Chondrocyte (in vitro differentiated cells): ENCODE measurements around the gene MACROD2. TPM values are rescaled to one million over a fixed set of nuclear protein-coding genes. Genes with fewer than 3 reads are reported as not detected.
"Not testable (repeated sequence)": the region's sequence is repeated elsewhere in the genome, so short reads cannot be mapped to it uniquely, and the experiment has no call there.

ENCODE experiments used
- DNase-seq: peaks from one replicate; pipeline ENCODE4 v3.0.0; 2021; ENCODE audit warnings: mixed read lengths, low spot score
- H3K27ac Mint-ChIP-seq: one replicate; pipeline ENCODE4 v1.8.0; 2021; ENCODE audit warnings: mild to moderate bottlenecking, moderate library complexity, mixed read lengths; ENCODE audit not compliant: unreplicated experiment
- H3K27me3 Mint-ChIP-seq: 2 replicates; pipeline ENCODE4 v1.8.0; 2021; ENCODE audit warnings: low read depth, mixed read lengths
- H3K36me3 Mint-ChIP-seq: 2 replicates; pipeline ENCODE4 v1.8.0; 2021; ENCODE audit warnings: low read depth, mixed read lengths
- H3K4me1 Mint-ChIP-seq: 2 replicates; pipeline ENCODE4 v1.8.0; 2021; ENCODE audit warnings: low read depth, mild to moderate bottlenecking, mixed read lengths
- H3K4me3 Mint-ChIP-seq: one replicate; pipeline ENCODE4 v1.8.0; 2021; ENCODE audit warnings: mild to moderate bottlenecking, moderate library complexity, mixed read lengths; ENCODE audit not compliant: unreplicated experiment
- H3K9me3 Mint-ChIP-seq: 2 replicates; pipeline ENCODE4 v1.8.0; 2021; ENCODE audit warnings: low read depth, mixed read lengths
- CTCF ChIP-seq: fragments of 200-600 bp; sonication (generic); IDR thresholded peaks from 2 replicates; pipeline ENCODE4 v1.5.0; 2021; ENCODE audit warnings: antibody characterized with exemption, mild to moderate bottlenecking, moderate library complexity
- total RNA-seq: library from RNA; stranded (reverse); gene quantifications from 3 replicates; pipeline ENCODE4 v1.2.1, GENCODE V29; 2021

Gene MACROD2
- total RNA-seq, 1 donor from 2014 or later: 3.2 TPM

- H3K36me3 Mint-ChIP-seq: no peaks in the 10 kb centered on the region
- no peak overlapping the region for H3K4me3 Mint-ChIP-seq
Measured at GRCh38 chr20:14214046-14214445, 218.7 kb downstream of the MACROD2 start.

GRCh38 chr20:14215880-14216279, 220.6 kb downstream of the MACROD2 start:
- H3K9me3 Mint-ChIP-seq: peaks cover 10% of the 10 kb centered on the region
- H3K36me3 Mint-ChIP-seq, H3K27me3 Mint-ChIP-seq, H3K4me1 Mint-ChIP-seq, H3K4me3 Mint-ChIP-seq, DNase-seq, H3K27ac Mint-ChIP-seq: not testable (repeated sequence)

More at GRCh38 chr20:14214046-14214445, 218.7 kb downstream of the MACROD2 start:
- no peaks in the 10 kb centered on the region for H3K27me3 Mint-ChIP-seq
- DNase-seq: no peak
- no peak overlapping the region for H3K27ac Mint-ChIP-seq
- peaks cover 8% of the 10 kb centered on the region for H3K9me3 Mint-ChIP-seq
- no peaks in the 10 kb centered on the region for H3K4me1 Mint-ChIP-seq
- no peak for TF ChIP-seq CTCF

GRCh38 chr20:14219801-14220461, 224.6 kb downstream of the MACROD2 start:
- no peak overlapping the region for H3K27ac Mint-ChIP-seq
- DNase-seq: no peak
- H3K9me3 Mint-ChIP-seq: peaks cover 10% of the 10 kb centered on the region
- no peak for TF ChIP-seq CTCF
- H3K4me3 Mint-ChIP-seq: no peak overlapping the region
- no peaks in the 10 kb centered on the region for H3K4me1 Mint-ChIP-seq
- no peaks in the 10 kb centered on the region for H3K27me3 Mint-ChIP-seq
- H3K36me3 Mint-ChIP-seq: no peaks in the 10 kb centered on the region

GRCh38 chr20:14220986-14221385, 225.7 kb downstream of the MACROD2 start:
- no peak for DNase-seq
- Mint-ChIP-seq H3K9me3 (peaks cover 10% of the 10 kb centered on the region), H3K4me3 (no peak overlapping the region), H3K4me1 (no peaks in the 10 kb centered on the region), H3K36me3 (no peaks in the 10 kb centered on the region), H3K27me3 (no peaks in the 10 kb centered on the region), H3K27ac (no peak overlapping the region)
- no peak for TF ChIP-seq CTCF

DNA sequence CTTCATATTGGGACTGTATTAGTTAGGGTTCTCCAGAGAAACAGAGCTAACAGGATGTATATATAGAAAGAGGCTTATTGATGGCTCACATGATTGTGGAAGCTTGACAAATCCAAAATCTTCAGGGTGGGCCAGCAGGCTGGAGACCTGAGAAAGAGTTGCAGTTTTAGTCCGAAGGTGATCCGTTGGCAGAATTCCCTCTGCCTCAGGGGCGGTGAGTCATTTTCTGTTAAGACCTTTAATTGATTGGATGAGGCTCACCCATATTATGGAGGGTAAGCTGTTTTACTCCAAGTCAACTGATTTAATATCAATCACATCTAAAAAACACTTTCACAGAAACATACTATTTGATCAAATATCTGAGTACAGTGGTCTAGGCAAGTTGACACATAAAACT, 228.5 kb downstream of the MACROD2 start:
- H3K9me3 Mint-ChIP-seq: peaks cover 2% of the 10 kb centered on the region
- TF ChIP-seq CTCF: no peak
- no peak overlapping the region for H3K27ac Mint-ChIP-seq

GRCh38 chr20:14226051-14227049, 231.0 kb downstream of the MACROD2 start:
- not testable (repeated sequence) for H3K36me3 Mint-ChIP-seq, DNase-seq, H3K4me3 Mint-ChIP-seq, H3K27ac Mint-ChIP-seq, H3K4me1 Mint-ChIP-seq, H3K9me3 Mint-ChIP-seq, H3K27me3 Mint-ChIP-seq

More for the DNA sequence above, 228.5 kb downstream of the MACROD2 start:
- H3K4me1 Mint-ChIP-seq: no peaks in the 10 kb centered on the region
- H3K36me3 Mint-ChIP-seq: no peaks in the 10 kb centered on the region
- H3K4me3 Mint-ChIP-seq: no peak overlapping the region
- H3K27me3 Mint-ChIP-seq: no peaks in the 10 kb centered on the region
- DNase-seq: no peak
